Measurements from ENCODE around the gene ZC3H18. TPM values are rescaled to one million over a fixed set of nuclear protein-coding genes. Genes with fewer than 3 reads are reported as not detected.

ZC3H18 gene
- total RNA-seq (2014; rRNA removed; shearing (Covaris generic)) (25.2 and 30.0 TPM in 2 replicates), polyA plus RNA-seq (2016; fragmentation: Nextera tagmentation; extraction: Ambion mirVana) (40.1 and 40.7 TPM in 2 replicates)
- long read RNA-seq, partial matches to known transcripts: 10 of 15 reads
- long read RNA-seq, other reads (novel, unspliced or antisense): 1 of 15 reads

DNA sequence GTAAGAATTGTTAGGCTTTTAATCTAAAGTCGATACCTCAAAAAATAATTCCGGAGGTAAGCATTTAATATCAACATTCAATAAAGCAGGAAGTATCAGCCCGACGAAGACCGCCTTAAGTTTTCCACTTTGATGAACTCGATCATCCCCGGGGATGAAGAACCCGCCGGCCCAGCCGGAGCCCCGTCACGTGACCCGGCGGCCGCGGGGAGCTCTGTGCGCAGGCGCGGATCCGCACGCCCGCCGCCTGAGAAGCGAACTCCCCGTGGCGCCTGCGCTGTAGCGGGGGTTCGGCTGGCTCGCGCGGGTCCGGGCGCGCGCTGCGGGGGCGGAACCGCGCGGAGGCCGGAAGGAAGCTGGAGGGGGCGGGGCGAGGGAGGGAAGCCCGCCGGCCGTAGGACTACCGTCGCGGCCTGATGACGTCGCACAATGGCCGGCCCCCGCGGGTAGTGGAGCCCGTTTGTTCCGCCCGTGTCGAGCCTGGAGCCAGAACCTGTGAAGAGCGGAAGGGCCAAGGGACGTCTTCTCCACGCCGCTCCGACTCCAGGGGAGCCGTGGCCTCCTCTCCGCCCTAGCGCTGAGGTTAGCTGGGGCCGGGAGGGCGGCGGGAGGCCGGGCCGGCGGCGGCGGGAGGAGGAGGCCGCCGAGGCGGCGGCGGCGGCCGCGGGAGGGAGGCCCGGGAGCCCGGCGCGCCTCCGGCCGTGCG, at the start of gene ZC3H18:
TSS of gene ZC3H18 (plus strand) at position 419 of the 706 bp plus-strand sequence. CDS start 6,721 bp downstream, outside the sequence.
- peak within 1 kb of the TSS; percentile 97 for H3K4me3 ChIP-seq
- peak within 1 kb of the TSS; percentile 99 for H2AFZ ChIP-seq
- Mint-ChIP-seq H3K36me3 (ENCODE audit: low read depth) (peaks cover 2% of the 10 kb centered on the region; the same call in 1 of the 3 replicates), H3K27me3 (ENCODE audit: insufficient read depth, low read depth, poor library complexity) (peaks cover 11% of the 10 kb centered on the region), H3K4me1 (peaks cover 13% of the 10 kb centered on the region), H3K27ac (peak within 1 kb of the TSS; percentile 83), H3K9me3 (no peaks in the 10 kb centered on the region), H3K4me3 (peak within 1 kb of the TSS; percentile 91)
- H4K20me1 ChIP-seq (replicated peaks; ENCODE audit: insufficient read depth): peaks cover 14% of the 10 kb centered on the region
- H3K9me2 ChIP-seq (ENCODE audit: insufficient read depth): no peaks in the 10 kb centered on the region
- H3K27ac ChIP-seq (ENCODE audit: low read depth): no peak within 1 kb of the TSS; the same call in 1 of the 2 replicates
- no peaks in the 10 kb centered on the region for H3K36me3 ChIP-seq (ENCODE audit: insufficient read depth)
- H3K4me1 ChIP-seq (ENCODE audit: insufficient read depth): peaks cover 8% of the 10 kb centered on the region
- DNase-seq (ENCODE audit: low spot score) (peak; percentile 98), ATAC-seq (peak; percentile 90)
- no peak for TF ChIP-seq CTCF (conservative IDR thresholded peaks at IDR 0.05; ENCODE audit: low read depth in 2 of 2)
- TF ChIP-seq, protein P1, sequence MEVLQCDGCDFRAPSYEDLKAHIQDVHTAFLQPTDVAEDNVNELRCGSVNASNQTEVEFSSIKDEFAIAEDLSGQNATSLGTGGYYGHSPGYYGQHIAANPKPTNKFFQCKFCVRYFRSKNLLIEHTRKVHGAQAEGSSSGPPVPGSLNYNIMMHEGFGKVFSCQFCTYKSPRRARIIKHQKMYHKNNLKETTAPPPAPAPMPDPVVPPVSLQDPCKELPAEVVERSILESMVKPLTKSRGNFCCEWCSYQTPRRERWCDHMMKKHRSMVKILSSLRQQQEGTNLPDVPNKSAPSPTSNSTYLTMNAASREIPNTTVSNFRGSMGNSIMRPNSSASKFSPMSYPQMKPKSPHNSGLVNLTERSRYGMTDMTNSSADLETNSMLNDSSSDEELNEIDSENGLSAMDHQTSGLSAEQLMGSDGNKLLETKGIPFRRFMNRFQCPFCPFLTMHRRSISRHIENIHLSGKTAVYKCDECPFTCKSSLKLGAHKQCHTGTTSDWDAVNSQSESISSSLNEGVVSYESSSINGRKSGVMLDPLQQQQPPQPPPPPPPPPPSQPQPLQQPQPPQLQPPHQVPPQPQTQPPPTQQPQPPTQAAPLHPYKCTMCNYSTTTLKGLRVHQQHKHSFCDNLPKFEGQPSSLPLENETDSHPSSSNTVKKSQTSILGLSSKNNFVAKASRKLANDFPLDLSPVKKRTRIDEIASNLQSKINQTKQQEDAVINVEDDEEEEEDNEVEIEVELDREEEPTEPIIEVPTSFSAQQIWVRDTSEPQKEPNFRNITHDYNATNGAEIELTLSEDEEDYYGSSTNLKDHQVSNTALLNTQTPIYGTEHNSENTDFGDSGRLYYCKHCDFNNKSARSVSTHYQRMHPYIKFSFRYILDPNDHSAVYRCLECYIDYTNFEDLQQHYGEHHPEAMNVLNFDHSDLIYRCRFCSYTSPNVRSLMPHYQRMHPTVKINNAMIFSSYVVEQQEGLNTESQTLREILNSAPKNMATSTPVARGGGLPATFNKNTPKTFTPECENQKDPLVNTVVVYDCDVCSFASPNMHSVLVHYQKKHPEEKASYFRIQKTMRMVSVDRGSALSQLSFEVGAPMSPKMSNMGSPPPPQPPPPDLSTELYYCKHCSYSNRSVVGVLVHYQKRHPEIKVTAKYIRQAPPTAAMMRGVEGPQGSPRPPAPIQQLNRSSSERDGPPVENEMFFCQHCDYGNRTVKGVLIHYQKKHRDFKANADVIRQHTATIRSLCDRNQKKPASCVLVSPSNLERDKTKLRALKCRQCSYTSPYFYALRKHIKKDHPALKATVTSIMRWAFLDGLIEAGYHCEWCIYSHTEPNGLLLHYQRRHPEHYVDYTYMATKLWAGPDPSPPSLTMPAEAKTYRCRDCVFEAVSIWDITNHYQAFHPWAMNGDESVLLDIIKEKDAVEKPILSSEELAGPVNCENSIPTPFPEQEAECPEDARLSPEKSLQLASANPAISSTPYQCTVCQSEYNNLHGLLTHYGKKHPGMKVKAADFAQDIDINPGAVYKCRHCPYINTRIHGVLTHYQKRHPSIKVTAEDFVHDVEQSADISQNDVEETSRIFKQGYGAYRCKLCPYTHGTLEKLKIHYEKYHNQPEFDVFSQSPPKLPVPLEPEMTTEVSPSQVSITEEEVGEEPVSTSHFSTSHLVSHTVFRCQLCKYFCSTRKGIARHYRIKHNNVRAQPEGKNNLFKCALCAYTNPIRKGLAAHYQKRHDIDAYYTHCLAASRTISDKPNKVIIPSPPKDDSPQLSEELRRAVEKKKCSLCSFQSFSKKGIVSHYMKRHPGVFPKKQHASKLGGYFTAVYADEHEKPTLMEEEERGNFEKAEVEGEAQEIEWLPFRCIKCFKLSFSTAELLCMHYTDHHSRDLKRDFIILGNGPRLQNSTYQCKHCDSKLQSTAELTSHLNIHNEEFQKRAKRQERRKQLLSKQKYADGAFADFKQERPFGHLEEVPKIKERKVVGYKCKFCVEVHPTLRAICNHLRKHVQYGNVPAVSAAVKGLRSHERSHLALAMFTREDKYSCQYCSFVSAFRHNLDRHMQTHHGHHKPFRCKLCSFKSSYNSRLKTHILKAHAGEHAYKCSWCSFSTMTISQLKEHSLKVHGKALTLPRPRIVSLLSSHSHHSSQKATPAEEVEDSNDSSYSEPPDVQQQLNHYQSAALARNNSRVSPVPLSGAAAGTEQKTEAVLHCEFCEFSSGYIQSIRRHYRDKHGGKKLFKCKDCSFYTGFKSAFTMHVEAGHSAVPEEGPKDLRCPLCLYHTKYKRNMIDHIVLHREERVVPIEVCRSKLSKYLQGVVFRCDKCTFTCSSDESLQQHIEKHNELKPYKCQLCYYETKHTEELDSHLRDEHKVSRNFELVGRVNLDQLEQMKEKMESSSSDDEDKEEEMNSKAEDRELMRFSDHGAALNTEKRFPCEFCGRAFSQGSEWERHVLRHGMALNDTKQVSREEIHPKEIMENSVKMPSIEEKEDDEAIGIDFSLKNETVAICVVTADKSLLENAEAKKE (CRISPR knock-in tag; IDR thresholded peaks at IDR 0.05): no peak
- TF ChIP-seq POLR2AphosphoS5 (IDR thresholded peaks at IDR 0.05; ENCODE audit: low read depth): peak; percentile 86
- TF ChIP-seq ZNF331 (CRISPR knock-in tag; IDR thresholded peaks at IDR 0.05; ENCODE audit: low read depth): no peak
- no peak for TF ChIP-seq EZH2phosphoT487 (IDR thresholded peaks at IDR 0.05; ENCODE audit: unreplicated experiment)
- no peak for TF ChIP-seq NANOG (IDR thresholded peaks at IDR 0.05; ENCODE audit: borderline replicate concordance)
- TF ChIP-seq STAT1 (IDR thresholded peaks at IDR 0.05; ENCODE audit: unreplicated experiment): no peak
- TF ChIP-seq ZNF114 (CRISPR knock-in tag; IDR thresholded peaks at IDR 0.05): no peak
- peak; percentile 87 for TF ChIP-seq ETS1 (IDR thresholded peaks at IDR 0.05)
- no peak for TF ChIP-seq JUNB (IDR thresholded peaks at IDR 0.05; ENCODE audit: unreplicated experiment)
- peak; percentile 97 for TF ChIP-seq CREB1 (CRISPR knock-in tag; IDR thresholded peaks at IDR 0.05; ENCODE audit: low read depth)
- TF ChIP-seq REST (IDR thresholded peaks at IDR 0.05; ENCODE audit: unreplicated experiment): no peak
- TF ChIP-seq EZH2 (IDR thresholded peaks at IDR 0.05; ENCODE audit: low read depth, unreplicated experiment): no peak
- H3K79me2 ChIP-seq (replicated peaks; ENCODE audit: insufficient read depth): peaks cover 51% of the 10 kb centered on the region
- H3F3A ChIP-seq (replicated peaks; ENCODE audit: low read depth): peaks cover 12% of the 10 kb centered on the region; the same call in 1 of the 2 replicates
- no peaks in the 10 kb centered on the region for H3K27me3 ChIP-seq (ENCODE audit: insufficient read depth)
- peak within 1 kb of the TSS; percentile 100 for H3K4me2 ChIP-seq
